Parathyroid adenoma (tissue), 2 donors: ENCODE results near the gene GDPD5.

Experiments
- H2AFZ ChIP-seq: fragments of 300-600 bp; sonication (generic); one replicate; pipeline ENCODE4 v1.7.0; 2017; ENCODE audit warnings: antibody characterized with exemption, mild to moderate bottlenecking
- H3K27ac ChIP-seq: fragments of 300-600 bp; sonication (generic); one replicate; pipeline ENCODE4 v1.7.0; 2017
- H3K27me3 ChIP-seq: fragments of 300-600 bp; sonication (generic); one replicate; pipeline ENCODE4 v1.7.0; 2017; ENCODE audit warnings: low read length; ENCODE audit not compliant: control insufficient read depth, insufficient read depth
- H3K36me3 ChIP-seq: fragments of 300-600 bp; sonication (generic); one replicate; pipeline ENCODE4 v1.7.0; 2017; ENCODE audit warnings: low read length; ENCODE audit not compliant: control insufficient read depth, insufficient read depth
- H3K4me1 ChIP-seq: fragments of 300-600 bp; sonication (generic); one replicate; pipeline ENCODE4 v1.7.0; 2017; ENCODE audit warnings: control low read depth
- H3K4me2 ChIP-seq: fragments of 300-600 bp; sonication (generic); one replicate; pipeline ENCODE4 v1.7.0; 2017; ENCODE audit warnings: low read length
- H3K4me3 ChIP-seq: fragments of 300-600 bp; sonication (generic); one replicate; pipeline ENCODE4 v1.7.0; 2017; ENCODE audit warnings: low read depth, low read length
- H3K79me2 ChIP-seq: fragments of 300-600 bp; sonication (generic); one replicate; pipeline ENCODE4 v1.7.0; 2017; ENCODE audit warnings: control low read depth
- H3K9ac ChIP-seq: fragments of 300-600 bp; sonication (generic); one replicate; pipeline ENCODE4 v1.7.0; 2017; ENCODE audit warnings: mild to moderate bottlenecking
- H3K9me3 ChIP-seq: fragments of 300-600 bp; sonication (generic); one replicate; pipeline ENCODE4 v1.7.0; 2017; ENCODE audit warnings: low read length; ENCODE audit not compliant: control insufficient read depth
- TF ChIP-seq, protein P1 (sequence below): fragments of 300-600 bp; sonication (generic); IDR thresholded peaks from one replicate; pipeline ENCODE4 v1.7.0; 2017; ENCODE audit warnings: antibody characterized with exemption, mild to moderate bottlenecking
- donor health status: primary hyperparathyroidism.

Gene GDPD5

DNA sequence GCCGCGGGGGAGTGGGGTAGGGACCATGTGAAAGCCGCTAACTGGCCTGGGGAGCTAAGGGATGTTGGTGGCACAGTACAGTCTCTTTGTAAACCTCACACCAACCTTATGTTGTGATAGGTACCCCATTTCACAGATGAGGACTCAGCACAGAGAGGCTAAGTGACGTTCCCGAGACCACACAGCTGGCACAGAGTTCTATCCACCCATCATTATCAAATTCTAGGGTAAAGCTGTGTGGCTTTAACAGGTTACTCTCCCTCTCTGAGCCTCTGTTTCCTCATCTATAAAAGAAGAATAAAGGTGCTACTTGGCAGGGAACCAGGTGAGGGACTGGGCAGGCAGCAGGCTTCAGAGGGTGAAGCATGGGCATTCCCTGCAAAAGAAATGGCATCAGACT lies 1.4 kb upstream of the GDPD5 start:
- no peaks in the 10 kb centered on the region for H3K36me3 ChIP-seq
- TF ChIP-seq, protein P1, sequence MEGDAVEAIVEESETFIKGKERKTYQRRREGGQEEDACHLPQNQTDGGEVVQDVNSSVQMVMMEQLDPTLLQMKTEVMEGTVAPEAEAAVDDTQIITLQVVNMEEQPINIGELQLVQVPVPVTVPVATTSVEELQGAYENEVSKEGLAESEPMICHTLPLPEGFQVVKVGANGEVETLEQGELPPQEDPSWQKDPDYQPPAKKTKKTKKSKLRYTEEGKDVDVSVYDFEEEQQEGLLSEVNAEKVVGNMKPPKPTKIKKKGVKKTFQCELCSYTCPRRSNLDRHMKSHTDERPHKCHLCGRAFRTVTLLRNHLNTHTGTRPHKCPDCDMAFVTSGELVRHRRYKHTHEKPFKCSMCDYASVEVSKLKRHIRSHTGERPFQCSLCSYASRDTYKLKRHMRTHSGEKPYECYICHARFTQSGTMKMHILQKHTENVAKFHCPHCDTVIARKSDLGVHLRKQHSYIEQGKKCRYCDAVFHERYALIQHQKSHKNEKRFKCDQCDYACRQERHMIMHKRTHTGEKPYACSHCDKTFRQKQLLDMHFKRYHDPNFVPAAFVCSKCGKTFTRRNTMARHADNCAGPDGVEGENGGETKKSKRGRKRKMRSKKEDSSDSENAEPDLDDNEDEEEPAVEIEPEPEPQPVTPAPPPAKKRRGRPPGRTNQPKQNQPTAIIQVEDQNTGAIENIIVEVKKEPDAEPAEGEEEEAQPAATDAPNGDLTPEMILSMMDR = no peak
- H3K27me3 ChIP-seq = no peaks in the 10 kb centered on the region
- H3K4me2 ChIP-seq = no peak overlapping the region
- H3K79me2 ChIP-seq = no peaks in the 10 kb centered on the region
- no peak overlapping the region for H3K4me3 ChIP-seq
- no peak overlapping the region for H3K9ac ChIP-seq
- no peaks in the 10 kb centered on the region for H3K4me1 ChIP-seq
- no peak overlapping the region for H2AFZ ChIP-seq
- H3K27ac ChIP-seq = no peak overlapping the region
- H3K9me3 ChIP-seq = no peaks in the 10 kb centered on the region

DNA sequence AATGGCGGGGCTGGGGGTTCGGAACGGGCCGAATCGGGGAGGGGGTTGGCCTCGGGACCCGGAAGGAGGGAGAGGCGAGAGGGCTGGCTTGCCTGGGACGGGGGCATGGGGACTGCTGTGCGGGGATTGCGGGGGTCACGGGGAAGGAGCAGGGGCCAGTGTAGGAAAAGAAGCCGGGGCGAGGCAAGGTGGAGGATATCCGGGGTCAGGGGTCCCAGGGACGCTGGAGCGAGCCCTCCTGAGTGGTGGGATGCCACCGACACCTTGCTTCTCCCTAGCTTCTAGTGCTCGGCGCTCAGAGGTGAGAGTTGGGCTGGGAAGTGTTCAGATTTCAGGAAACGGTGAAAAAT lies 426 bp upstream of the GDPD5 start:
- peak overlapping the region; percentile 63 for H3K4me2 ChIP-seq
- TF ChIP-seq, protein P1 = no peak
- H3K9me3 ChIP-seq = no peaks in the 10 kb centered on the region
- H3K4me1 ChIP-seq = no peaks in the 10 kb centered on the region
- peak overlapping the region; percentile 31 for H3K4me3 ChIP-seq
- peak overlapping the region; percentile 75 for H2AFZ ChIP-seq
- no peaks in the 10 kb centered on the region for H3K36me3 ChIP-seq
- no peak overlapping the region for H3K27ac ChIP-seq
- H3K79me2 ChIP-seq = no peaks in the 10 kb centered on the region
- no peaks in the 10 kb centered on the region for H3K27me3 ChIP-seq
- H3K9ac ChIP-seq = no peak overlapping the region

DNA sequence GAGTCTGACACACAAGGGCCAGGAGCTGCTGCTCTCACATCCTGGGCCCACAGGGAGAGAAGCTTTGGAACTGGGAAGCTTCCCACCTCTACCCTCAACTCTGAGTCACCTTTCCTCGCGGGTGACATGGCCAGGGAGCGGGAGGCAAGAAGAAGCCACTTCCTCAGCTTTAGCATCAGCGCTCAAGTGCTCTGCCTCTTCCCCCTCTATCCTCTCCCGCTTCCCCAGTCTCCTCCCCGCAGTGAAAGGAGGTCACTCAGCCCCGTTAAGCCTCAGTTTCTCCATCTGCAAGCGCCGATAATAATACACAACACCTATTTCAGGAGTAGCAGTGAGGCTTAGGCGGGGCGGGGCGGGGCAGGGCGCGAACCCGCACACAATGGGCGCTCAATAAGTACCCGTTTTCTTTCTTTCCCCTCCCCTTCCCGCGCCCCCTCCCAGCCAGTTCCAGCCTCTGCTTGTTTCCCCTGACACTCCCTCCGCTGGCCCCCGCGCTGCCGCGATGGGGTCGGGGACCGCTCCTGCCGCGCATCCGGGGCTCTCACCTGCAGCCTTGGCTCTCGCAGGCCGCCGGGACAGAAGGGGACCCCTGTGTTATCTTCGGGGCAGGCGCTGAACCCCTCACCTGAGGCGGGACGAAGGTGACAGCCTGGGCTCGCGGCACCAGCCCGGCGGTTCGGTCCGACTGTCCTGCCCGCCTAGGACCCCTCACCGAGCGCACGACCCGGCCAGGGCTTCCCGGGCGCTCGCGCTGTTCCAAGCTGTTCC lies 892 bp downstream of the GDPD5 start:
- no peak overlapping the region for H3K27ac ChIP-seq
- no peak overlapping the region for H3K9ac ChIP-seq
- TF ChIP-seq, protein P1 = no peak
- peak overlapping the region; percentile 58 for H2AFZ ChIP-seq
- no peaks in the 10 kb centered on the region for H3K79me2 ChIP-seq
- peak overlapping the region; percentile 46 for H3K4me3 ChIP-seq
- H3K9me3 ChIP-seq = no peaks in the 10 kb centered on the region
- H3K27me3 ChIP-seq = no peaks in the 10 kb centered on the region
- no peaks in the 10 kb centered on the region for H3K4me1 ChIP-seq
- H3K4me2 ChIP-seq = peak overlapping the region; percentile 71
- no peaks in the 10 kb centered on the region for H3K36me3 ChIP-seq

- Histone ChIP-seq H3K9me3 (no peaks in the 10 kb centered on the region), H2AFZ (no peak overlapping the region), H3K4me2 (no peak overlapping the region), H3K4me3 (no peak overlapping the region), H3K9ac (no peak overlapping the region), H3K27ac (no peak overlapping the region), H3K27me3 (no peaks in the 10 kb centered on the region), H3K36me3 (no peaks in the 10 kb centered on the region), H3K4me1 (no peaks in the 10 kb centered on the region), H3K79me2 (no peaks in the 10 kb centered on the region)
- TF ChIP-seq, protein P1 = no peak
These were observed 1.7 kb downstream of the GDPD5 start for GRCh38 chr11:75523811-75524664.
